ENCODE data around the gene KCNV2.
A peak's percentile ranks its signal among the peaks of the same experiment; 100 is the strongest.

KCNV2 gene

DNA sequence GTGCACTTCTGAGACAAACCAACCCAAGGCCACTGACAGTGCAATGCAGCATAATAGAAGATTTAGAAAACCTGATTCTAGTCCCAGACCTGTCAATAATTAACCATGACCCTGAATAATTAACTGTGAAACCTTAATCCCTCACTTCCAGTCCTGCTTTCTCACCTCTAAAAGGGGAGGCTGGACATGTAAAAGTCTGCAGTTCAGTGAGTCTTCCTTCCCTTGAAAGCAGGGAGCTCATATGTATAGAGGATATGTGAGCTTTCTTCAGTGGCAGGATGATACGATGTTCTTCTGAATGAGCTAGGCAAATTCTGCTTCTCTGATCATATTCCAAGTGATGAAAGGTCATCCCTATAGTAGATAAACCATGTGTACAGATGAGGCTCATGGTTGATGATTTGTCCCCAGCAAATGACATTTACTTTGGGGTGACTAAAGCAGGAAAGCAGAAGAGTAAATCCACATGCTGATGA, 2.9 kb downstream of the KCNV2 start (continued):
- TF ChIP-seq, protein P1, sequence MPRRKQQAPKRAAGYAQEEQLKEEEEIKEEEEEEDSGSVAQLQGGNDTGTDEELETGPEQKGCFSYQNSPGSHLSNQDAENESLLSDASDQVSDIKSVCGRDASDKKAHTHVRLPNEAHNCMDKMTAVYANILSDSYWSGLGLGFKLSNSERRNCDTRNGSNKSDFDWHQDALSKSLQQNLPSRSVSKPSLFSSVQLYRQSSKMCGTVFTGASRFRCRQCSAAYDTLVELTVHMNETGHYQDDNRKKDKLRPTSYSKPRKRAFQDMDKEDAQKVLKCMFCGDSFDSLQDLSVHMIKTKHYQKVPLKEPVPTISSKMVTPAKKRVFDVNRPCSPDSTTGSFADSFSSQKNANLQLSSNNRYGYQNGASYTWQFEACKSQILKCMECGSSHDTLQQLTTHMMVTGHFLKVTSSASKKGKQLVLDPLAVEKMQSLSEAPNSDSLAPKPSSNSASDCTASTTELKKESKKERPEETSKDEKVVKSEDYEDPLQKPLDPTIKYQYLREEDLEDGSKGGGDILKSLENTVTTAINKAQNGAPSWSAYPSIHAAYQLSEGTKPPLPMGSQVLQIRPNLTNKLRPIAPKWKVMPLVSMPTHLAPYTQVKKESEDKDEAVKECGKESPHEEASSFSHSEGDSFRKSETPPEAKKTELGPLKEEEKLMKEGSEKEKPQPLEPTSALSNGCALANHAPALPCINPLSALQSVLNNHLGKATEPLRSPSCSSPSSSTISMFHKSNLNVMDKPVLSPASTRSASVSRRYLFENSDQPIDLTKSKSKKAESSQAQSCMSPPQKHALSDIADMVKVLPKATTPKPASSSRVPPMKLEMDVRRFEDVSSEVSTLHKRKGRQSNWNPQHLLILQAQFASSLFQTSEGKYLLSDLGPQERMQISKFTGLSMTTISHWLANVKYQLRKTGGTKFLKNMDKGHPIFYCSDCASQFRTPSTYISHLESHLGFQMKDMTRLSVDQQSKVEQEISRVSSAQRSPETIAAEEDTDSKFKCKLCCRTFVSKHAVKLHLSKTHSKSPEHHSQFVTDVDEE (CRISPR knock-in tag; IDR thresholded peaks at IDR 0.05): no peak
- TF ChIP-seq ARNTL (CRISPR knock-in tag; IDR thresholded peaks at IDR 0.05; ENCODE audit: borderline replicate concordance, low read depth) (no peak), PPARA (CRISPR knock-in tag; IDR thresholded peaks at IDR 0.05; ENCODE audit: borderline replicate concordance) (no peak)

GRCh38 chr9:2722715-2723114, 5.4 kb downstream of the KCNV2 start:
- ATAC-seq: peak; percentile 42
- TF ChIP-seq ZNF70 (CRISPR knock-in tag; IDR thresholded peaks at IDR 0.05) (no peak), ZC3H10 (CRISPR knock-in tag; IDR thresholded peaks at IDR 0.05) (no peak)

DNA sequence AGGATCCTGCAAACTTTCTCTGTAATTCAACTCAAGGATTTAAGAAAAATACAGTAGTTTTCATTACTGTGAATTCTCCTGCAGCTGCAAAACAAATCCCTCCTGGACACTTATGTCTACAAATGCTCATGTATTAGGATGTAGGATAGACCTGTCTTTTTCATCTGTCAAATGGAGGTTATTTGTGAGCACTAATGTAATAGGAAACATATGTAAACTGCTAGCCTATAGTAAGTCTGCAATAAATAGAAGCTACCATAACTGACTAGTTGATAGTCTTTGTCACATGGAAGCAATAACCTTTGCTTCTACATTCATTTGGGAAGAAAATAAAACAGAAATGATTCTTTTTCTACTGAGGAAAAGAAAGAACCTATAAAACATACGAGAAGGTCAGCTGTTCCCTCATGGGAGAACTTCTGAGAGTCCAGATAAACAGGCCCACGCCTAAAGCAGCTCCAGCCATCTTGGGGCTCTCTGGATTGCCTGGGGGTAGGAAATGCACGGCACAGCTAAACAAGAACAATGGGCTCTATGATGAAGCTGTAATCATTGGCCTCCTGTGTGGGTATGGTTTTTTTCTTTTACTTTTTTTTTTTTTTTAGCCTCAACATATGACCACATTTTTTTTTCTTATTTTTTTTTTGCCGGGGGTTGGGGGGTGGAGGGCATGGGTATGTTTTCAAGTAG, 6.2 kb downstream of the KCNV2 start:
- ATAC-seq: peak; percentile 72
- TF ChIP-seq ZNF8 (CRISPR knock-in tag; IDR thresholded peaks at IDR 0.05): no peak
- no peak for TF ChIP-seq OSR1 (CRISPR knock-in tag; IDR thresholded peaks at IDR 0.05)
- TF ChIP-seq ZFP3 (CRISPR knock-in tag; IDR thresholded peaks at IDR 0.05): no peak
- no peak for TF ChIP-seq ZFP30 (CRISPR knock-in tag; IDR thresholded peaks at IDR 0.05)
- TF ChIP-seq CSRNP3 (CRISPR knock-in tag; IDR thresholded peaks at IDR 0.05): no peak
- no peak for TF ChIP-seq CSDC2 (CRISPR knock-in tag; IDR thresholded peaks at IDR 0.05)
- TF ChIP-seq, protein P1 (CRISPR knock-in tag; IDR thresholded peaks at IDR 0.05): no peak
- no peak for TF ChIP-seq CREB5 (CRISPR knock-in tag; IDR thresholded peaks at IDR 0.05; ENCODE audit: low read depth)
- TF ChIP-seq GLIS3 (CRISPR knock-in tag; IDR thresholded peaks at IDR 0.05): no peak
- TF ChIP-seq ZC3H10 (CRISPR knock-in tag; IDR thresholded peaks at IDR 0.05): no peak
- no peak for TF ChIP-seq PPARA (CRISPR knock-in tag; IDR thresholded peaks at IDR 0.05; ENCODE audit: borderline replicate concordance)
- no peak for TF ChIP-seq TCF4 (CRISPR knock-in tag; IDR thresholded peaks at IDR 0.05; ENCODE audit: borderline replicate concordance)

DNA sequence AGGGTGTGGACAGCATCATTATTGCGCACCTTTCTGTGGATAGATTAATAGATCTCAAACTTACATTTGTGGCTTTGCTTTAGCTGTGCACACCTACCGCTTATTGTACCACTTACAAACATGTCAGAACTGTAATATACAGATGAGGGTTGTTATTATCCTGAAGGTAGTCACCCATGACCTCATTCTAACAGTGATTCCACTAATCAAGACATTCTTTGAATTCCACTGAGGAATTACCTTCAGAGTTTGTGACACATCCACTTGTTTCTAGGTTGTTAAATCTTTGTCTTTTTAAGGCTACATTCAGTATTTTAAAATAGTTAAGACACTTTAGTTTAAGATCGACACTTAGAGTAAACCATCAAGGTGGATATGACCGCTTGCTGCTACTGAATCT, 7.8 kb downstream of the KCNV2 start:
- no peak for ATAC-seq
- TF ChIP-seq TOX (CRISPR knock-in tag; IDR thresholded peaks at IDR 0.05; ENCODE audit: borderline replicate concordance) (no peak), POU6F1 (CRISPR knock-in tag; IDR thresholded peaks at IDR 0.05; ENCODE audit: borderline replicate concordance, low read depth) (no peak), ZFP30 (CRISPR knock-in tag; IDR thresholded peaks at IDR 0.05) (no peak), ISL1 (CRISPR knock-in tag; IDR thresholded peaks at IDR 0.05) (no peak), SNAI2 (CRISPR knock-in tag; IDR thresholded peaks at IDR 0.05) (no peak), CSRNP3 (CRISPR knock-in tag; IDR thresholded peaks at IDR 0.05) (no peak), OSR1 (CRISPR knock-in tag; IDR thresholded peaks at IDR 0.05) (no peak), ARNTL (CRISPR knock-in tag; IDR thresholded peaks at IDR 0.05; ENCODE audit: borderline replicate concordance, low read depth) (no peak)
